ENCODE measurements around the gene SHROOM3. TPM values are rescaled to one million over a fixed set of nuclear protein-coding genes. Genes with fewer than 3 reads are reported as not detected.

The SHROOM3 gene
- total and polyA plus RNA-seq, 4 donors, result 4.7 to 25.8 (median 8.7) TPM

GRCh38 chr4:76556452-76556851, 121.4 kb downstream of the SHROOM3 start:
- no peak for DNase-seq (ENCODE audit: low spot score)
- no peak overlapping the region for H3K9ac ChIP-seq (ENCODE audit: low read depth in 1 of 2, low read length in 2 of 2)
- H3K9me3 ChIP-seq (ENCODE audit: control insufficient read depth in 4 of 4, low read length in 3 of 4), result no peaks in the 10 kb centered on the region
- 97% methylated on average over 1 of the region's 1 CpG for WGBS
- no peak overlapping the region for H3K27ac ChIP-seq (ENCODE audit: low read depth in 1 of 2, low read length in 2 of 2)
- no peaks in the 10 kb centered on the region for H3K27me3 ChIP-seq (ENCODE audit: control insufficient read depth in 4 of 4, insufficient read depth in 4 of 4, low read length in 3 of 4)
- peaks cover 2 to 16% (median 6%) of the 10 kb centered on the region in 4 donors for H3K36me3 ChIP-seq (ENCODE audit: control insufficient read depth in 4 of 4, insufficient read depth in 3 of 4, low read depth in 1 of 4, low read length in 3 of 4)
- H3K4me3 ChIP-seq (ENCODE audit: low read depth in 1 of 3, low read length in 3 of 3), result no peak overlapping the region
- no peaks in the 10 kb centered on the region for H3K4me1 ChIP-seq (ENCODE audit: control insufficient read depth in 4 of 4, insufficient read depth in 4 of 4, low read length in 3 of 4)
- TF ChIP-seq FOXA1 (IDR thresholded peaks at IDR 0.05) (no peak), RXRA (IDR thresholded peaks at IDR 0.05) (no peak), HNF4A (conservative IDR thresholded peaks at IDR 0.05) (no peak), JUND (IDR thresholded peaks at IDR 0.05) (no peak), CTCF (IDR thresholded peaks at IDR 0.05; ENCODE audit: low read depth, low read length, missing input control) (no peak), TAF1 (conservative IDR thresholded peaks at IDR 0.05) (no peak), MAX (IDR thresholded peaks at IDR 0.05) (no peak)

- Histone ChIP-seq H3K36me3 (ENCODE audit: control insufficient read depth in 4 of 4, insufficient read depth in 3 of 4, low read depth in 1 of 4, low read length in 3 of 4) (peaks cover 2 to 16% (median 6%) of the 10 kb centered on the region in 4 donors), H3K4me1 (ENCODE audit: control insufficient read depth in 4 of 4, insufficient read depth in 4 of 4, low read length in 3 of 4) (peaks cover 0 to 11% (median 6%) of the 10 kb centered on the region in 4 donors), H3K9me3 (ENCODE audit: control insufficient read depth in 4 of 4, low read length in 3 of 4) (no peaks in the 10 kb centered on the region), H3K9ac (ENCODE audit: low read depth in 1 of 2, low read length in 2 of 2) (no peak overlapping the region), H3K4me3 (ENCODE audit: low read depth in 1 of 3, low read length in 3 of 3) (no peak overlapping the region), H3K27ac (ENCODE audit: low read depth in 1 of 2, low read length in 2 of 2) (no peak overlapping the region), H3K27me3 (ENCODE audit: control insufficient read depth in 4 of 4, insufficient read depth in 4 of 4, low read length in 3 of 4) (no peaks in the 10 kb centered on the region)
- TF ChIP-seq YY1 (IDR thresholded peaks at IDR 0.05) (no peak), REST (IDR thresholded peaks at IDR 0.05) (no peak), HNF4G (IDR thresholded peaks at IDR 0.05) (no peak), EGR1 (IDR thresholded peaks at IDR 0.05; ENCODE audit: low read depth in 2 of 2) (no peak), ZBTB33 (IDR thresholded peaks at IDR 0.05) (no peak), ATF3 (IDR thresholded peaks at IDR 0.05) (no peak), FOXA2 (IDR thresholded peaks at IDR 0.05) (no peak), SP1 (IDR thresholded peaks at IDR 0.05) (no peak), RXRA (IDR thresholded peaks at IDR 0.05) (no peak), HNF4A (conservative IDR thresholded peaks at IDR 0.05) (no peak), FOXA1 (IDR thresholded peaks at IDR 0.05) (no peak), GABPA (IDR thresholded peaks at IDR 0.05 in 1 of 2, conservative IDR thresholded peaks at IDR 0.05 in 1 of 2) (no peak), RAD21 (IDR thresholded peaks at IDR 0.05) (no peak), NR2F2 (IDR thresholded peaks at IDR 0.05) (no peak), MAX (IDR thresholded peaks at IDR 0.05) (no peak)
- no peak for DNase-seq (ENCODE audit: low spot score)
- 77% methylated on average over 5 of the region's 5 CpGs for WGBS
Observed at GRCh38 chr4:76558396-76559235, 123.6 kb downstream of the SHROOM3 start.

Data from liver (tissue), 9 donors.